Globus pallidus (tissue), 1 donor: ENCODE measurements around the gene GPATCH4.
A peak's percentile ranks its signal among the peaks of the same experiment; 100 is the strongest.
"Not testable (repeated sequence)": the region's sequence is repeated elsewhere in the genome, so short reads cannot be mapped to it uniquely, and the experiment has no call there.

ENCODE experiments used
- DNase-seq: peaks from one replicate; pipeline ENCODE4 v3.0.0-alpha.2; 2015; ENCODE audit warnings: low spot score

Gene GPATCH4

DNA sequence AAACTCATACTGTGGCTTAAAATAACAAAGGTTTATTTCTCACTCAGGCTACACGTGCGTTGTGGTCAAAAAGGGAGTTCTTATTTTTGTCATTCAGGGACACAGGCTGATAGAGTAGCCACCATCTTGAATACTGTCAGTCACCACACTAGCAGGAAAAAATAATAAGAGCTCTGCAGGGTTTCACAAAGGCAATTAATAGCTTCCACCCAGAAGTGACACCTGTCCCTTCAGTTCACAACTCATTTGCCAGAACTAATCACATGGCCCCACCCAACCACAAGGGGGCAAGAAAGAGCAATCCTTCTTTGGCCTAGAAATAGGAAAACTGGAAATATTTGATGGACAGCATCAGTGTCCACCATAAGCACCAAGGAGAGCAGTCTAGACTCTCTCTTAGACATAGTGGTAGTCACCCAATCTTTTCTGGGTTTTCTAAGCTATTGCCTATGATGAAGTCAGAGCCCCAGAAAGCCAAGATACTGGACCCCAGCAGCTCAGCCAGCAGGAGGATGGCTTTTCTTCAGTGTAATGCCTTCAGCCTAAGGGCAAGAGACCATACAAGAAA is 26.1 kb upstream of the GPATCH4 start:
- DNase-seq, result peak; percentile 57

DNA sequence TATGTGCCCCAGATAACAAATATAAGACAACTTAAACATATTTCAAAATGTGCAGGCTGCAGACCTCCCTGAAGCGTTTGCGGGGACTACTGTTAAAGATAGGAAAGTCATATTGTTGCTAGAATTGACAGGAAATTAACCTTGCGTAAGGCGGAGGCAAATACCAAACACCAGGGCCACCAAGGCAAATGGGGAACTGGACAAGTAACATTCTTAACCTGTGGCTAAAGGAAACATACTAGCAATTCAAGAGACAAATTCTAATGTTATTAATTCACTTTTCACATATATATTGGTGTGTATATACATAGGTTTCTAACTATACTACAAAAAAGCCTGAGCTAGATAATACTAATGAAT is 24.8 kb upstream of the GPATCH4 start:
- DNase-seq, result no peak

DNA sequence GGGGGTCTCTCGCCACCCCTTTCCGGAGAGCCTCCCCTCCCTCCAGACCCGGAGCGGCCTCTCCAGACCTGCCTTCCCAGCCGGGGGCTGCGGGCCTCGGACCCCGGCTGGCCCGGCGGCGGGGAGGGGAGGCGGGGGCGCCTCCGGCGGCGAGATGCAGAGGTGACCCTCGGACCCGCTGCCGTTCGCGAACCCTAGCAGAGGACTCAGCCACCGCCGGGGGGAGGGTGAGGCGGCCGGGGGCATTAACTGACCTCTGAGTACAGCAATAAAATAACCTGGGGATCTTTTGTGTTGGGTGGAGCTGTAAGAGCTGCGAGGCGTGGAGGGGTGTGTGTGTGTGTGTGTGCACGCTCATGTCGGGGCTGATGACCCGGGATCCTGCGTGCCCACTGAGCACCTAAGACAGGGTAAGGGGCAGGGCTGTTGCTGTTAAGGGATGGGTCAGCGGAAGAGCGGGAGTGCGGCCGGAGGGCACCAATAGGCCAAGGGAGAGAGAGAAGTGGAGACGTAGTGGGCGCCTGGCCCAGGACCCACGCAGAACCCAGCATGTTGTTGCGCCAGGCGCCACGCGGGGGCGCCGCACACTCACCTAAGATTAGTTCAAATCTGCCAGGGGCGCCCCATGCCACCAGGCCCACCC is 24.3 kb upstream of the GPATCH4 start:
- peak; percentile 68 for DNase-seq

DNA sequence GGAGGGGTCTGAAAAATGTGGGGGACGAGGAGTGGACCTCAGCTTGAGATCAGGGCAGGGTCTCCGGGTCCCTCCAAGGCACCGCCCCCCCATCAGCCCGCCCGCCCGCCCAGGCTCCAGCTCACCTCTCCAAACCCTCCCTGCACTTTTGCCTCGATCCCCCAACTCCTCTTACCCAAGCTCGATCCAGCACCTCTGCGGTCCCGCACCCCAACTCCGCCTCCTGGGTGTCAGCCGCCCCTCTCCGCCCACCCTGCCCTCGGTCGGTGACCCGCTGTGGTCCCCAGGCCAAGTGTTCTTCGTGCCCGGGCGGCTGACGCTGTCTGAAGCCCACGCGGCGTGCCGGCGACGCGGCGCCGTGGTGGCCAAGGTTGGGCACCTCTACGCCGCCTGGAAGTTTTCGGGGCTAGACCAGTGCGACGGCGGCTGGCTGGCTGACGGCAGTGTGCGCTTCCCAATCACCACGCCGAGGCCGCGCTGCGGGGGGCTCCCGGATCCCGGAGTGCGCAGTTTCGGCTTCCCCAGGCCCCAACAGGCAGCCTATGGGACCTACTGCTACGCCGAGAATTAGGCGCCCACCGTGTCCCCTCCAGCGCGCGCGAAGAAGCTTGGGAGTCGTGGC is 23.6 kb upstream of the GPATCH4 start:
- no peak for DNase-seq

DNA sequence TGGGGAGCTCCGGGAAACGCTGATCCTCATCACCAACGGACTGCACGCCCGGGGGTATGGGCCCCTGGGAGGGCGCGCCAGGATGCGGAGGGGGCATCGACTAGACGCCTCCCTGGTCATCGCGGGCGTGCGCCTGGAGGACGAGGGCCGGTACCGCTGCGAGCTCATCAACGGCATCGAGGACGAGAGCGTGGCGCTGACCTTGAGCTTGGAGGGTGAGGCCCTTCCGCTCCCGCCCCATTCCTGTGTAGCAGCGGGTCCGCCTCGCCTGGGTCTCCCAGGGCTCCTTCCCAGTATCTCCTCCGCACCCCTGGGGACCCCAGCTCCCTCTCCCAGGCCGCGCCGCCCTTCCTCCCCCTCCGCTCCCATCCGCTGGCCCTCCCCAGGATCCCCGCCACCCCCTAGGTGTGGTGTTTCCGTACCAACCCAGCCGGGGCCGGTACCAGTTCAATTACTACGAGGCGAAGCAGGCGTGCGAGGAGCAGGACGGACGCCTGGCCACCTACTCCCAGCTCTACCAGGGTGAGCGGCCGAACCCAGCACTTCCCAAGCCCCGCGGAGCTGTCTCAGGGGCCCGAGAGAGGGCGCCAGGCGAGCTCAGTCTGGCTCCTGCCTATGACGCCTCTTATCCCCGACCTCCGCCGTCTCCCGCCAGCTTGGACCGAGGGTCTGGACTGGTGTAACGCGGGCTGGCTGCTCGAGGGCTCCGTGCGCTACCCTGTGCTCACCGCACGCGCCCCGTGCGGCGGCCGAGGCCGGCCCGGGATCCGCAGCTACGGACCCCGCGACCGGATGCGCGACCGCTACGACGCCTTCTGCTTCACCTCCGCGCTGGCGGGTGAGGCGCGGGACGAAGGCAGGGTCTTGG is 22.9 kb upstream of the GPATCH4 start:
- no peak for DNase-seq

DNA sequence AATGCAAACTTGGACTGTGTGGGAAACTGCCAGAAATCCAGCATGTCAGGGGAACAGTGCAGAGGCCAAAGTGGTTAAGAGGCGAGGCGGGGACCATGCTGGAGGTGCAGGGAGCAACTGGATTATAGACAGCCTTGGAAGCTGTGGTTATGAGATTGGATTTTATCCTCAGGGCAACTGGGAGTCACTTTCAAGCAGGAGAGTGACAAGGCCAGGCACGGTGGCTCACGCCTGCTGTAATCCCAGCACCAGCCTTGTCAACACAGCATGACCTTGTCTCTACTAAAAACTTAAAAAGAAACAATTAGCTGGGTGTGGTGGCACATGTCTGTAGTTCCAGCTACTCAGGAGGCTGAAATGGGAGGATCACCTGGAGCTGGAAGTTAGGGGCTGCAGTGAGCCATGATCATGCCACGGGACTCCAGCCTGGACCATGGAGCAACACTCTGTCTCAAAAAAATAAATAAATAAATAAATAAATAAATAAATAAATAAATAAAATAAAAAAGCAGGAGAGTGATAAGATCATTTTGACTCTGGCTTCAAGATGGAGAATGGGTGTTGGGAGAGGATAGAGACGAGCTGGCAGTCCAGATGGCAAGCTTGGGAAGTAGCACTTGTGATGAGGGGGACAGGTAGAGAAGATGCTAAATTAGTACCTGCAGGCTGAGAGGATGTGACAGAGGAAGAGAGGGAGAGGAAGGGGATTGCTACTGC is 21.5 kb upstream of the GPATCH4 start:
- no peak for DNase-seq

DNA sequence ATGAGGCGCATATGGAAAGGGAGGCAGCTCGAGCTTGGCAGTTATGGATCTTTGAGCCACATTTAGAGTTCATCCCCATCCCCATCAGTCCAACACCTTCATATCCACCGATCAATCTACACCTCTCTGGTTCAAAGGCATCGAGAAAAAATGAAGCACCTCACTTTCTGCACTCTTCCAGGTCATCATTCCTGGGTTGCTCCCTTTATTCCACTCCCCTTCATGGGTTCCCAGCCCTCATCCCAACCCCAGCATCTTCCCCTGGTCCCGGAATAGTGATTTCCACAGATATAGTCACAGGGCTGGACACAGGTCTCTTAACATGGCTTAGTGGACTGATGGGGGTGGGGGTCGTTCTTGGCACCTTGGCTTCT is 18.3 kb upstream of the GPATCH4 start:
- DNase-seq, result no peak

DNA sequence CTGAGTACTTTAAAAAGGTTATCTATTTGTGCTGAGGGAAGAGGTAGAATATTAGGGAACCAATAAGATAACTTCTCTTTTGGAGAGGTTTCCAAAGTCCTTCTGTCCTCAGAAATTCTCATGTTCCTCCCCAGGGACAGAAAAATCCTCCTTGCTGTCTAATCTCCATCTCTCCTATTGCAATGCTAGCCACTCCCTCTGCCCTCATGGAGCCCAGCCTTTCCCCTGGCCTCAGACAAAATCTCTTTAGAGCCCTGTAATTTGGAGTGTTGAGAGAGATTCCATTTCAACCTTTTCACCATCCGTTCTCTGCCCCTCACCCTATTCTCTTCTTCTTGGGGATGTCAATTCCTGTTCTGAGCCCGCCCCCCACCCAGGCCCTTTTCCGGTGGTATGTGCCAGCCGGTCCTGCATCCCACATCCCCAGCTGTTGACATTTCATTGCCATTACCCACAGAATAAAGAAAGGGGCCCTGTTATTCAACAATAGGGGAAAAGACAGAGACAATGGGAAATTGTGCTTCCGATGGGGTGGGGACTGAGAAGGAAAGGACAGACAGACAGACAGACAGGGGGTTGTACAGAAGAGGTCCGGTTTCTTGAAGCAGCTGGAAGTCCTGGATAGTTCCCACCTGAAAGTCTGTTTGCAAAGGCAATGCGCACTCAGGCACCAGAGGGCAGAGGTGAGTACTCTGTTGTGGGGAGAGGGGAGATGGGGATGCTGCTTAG is 17.7 kb upstream of the GPATCH4 start, which contains the start of gene HAPLN2:
TSS of gene HAPLN2 (plus strand) at position 563 of the 729 bp plus-strand sequence. CDS start 4,076 bp downstream, outside the sequence.
- DNase-seq, result peak; percentile 88

DNA sequence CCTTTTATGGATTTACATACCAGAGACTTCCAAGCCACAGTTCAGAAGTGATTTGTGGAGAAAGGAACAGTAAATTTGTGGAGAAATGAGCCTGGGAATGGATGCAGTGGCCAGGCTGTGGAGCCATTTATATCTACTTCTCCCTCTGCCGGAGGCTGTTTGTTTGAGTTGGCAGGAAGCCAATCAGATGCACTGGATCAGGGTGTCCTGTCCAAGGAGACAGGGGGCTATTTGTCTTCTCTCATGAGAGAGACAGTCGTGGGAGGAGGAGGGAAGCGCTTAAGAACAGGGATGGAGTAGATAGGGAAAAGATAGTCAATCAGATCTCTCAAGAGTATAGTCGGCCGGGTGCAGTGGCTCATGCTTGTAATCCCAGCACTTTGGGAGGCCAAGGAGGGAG is 15.2 kb upstream of the GPATCH4 start:
- DNase-seq, result peak; percentile 90

DNA sequence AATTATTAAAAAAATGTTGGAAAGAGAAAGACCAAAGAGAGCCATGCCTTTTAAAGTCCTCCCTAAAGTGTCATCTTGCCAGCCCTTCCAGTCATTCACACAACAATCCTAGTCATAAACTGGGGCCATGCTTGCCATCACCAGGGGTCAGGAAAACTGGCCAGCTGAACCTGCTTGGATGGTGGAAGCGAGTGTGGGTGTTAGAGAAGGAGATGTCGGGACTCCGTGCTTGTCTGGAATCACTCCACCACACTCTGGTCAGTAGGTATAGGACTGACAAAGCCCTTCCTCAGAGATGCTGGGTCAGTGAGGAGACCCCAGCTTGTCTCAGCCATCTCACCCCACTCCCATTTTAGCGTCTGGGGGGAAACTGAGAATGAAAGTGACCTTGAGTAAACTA is 14.7 kb upstream of the GPATCH4 start:
- peak; percentile 57 for DNase-seq

DNA sequence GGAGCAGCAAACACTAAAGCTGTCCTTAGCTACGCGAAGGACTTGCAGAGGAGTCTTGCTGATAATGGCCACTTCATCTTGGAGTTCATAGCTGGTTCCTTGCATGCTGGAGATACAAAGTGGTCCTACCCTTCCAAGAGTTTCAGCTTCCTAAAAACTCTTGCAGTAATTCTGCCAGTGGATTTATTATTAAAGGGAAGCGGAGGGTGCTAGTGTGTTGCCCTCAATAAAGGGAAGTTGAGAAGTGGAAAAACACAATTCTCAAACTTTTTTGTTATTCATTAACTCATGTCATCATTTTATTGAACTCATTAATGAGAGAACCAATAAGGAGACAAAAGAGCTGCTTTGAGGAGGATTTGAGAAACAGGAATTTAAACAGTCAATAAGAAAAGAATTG is 11.4 kb upstream of the GPATCH4 start:
- DNase-seq, result no peak

DNA sequence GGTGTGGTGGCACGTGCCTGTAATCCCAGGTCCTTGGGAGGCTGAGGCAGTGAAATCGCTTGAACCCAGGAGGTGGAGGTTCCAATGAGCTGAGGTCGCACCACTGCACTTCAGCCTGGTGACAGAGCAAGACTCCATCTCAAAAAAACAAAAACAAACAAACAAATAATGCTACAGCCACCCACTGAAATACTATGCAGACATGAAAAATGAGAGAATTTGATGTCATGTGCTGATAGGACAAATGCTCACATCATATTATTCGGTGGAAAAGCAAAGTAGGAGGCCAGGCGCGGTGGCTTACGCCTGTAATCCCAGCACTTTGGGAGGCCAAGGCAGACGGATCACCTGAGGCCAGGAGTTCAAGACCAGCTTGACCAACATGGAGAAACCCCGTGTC is 8.8 kb upstream of the GPATCH4 start:
- not testable (repeated sequence) for DNase-seq

DNA sequence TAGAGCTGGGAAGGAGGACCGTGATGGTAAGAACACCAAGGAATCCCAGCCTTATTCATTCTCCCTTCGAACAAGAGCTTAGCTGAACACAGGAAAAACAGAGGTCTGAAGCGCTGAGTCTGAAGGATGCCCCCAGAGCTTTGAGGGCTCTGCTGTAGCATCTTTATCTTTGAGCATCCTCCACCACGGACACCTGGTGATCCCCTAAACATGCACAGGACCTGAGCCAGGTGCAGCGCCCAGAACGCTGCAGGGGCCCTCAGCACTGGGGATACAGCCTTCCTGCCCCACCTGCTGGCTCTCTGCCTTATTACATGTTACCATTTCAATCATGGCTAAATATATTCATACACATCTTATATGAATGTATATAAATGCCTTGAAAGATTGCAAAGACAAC is 7.7 kb upstream of the GPATCH4 start:
- no peak for DNase-seq

DNA sequence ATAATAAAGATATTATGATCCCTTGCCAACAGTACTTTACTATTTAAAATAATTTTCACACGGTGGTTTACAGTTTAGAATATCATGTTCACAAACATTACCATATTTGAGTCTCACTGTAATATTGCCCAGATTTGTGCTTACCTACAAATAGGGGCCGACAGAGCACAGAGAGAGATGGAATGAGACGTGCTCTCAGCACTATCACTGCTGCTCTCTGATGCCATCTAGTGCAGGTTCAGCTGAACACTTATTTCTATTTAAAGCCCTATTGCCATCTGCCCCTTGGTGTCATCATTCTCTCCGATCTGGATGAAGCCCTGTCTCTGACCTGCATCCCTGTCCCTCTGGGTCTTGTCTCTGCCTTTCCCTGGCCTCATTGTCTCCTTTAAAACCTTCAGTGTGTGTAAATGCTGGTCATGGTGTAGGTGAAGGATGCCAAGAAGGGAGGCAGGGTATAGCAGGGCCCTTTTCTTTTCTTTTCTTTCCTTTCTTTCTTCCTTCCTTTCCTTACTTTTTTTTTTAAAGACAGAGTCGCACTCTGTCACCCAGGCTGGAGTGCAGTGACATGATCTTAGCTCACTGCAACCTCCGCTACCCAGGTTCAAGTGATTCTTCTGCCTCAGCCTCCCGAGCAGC is 6.9 kb upstream of the GPATCH4 start:
- peak; percentile 87 for DNase-seq

DNA sequence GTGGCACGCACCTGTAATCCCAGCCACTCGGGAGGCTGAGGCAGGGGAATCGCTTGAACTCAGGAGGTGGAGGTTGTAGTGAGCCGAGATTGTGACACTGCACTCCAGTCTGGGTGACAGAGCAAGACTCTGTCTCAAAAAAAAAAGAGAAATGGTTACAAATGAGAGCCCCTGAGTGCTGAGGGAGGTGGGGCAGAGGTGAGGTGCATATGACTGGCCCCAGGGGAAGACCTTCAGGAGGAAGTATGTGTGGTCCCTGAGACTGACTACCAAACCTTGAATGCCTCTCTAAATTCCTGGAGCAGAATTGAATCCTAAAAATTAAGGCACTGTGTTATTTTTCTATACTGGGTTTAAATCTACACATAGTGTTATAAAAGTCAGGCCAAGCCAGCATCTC is 6.1 kb upstream of the GPATCH4 start:
- not testable (repeated sequence) for DNase-seq

DNA sequence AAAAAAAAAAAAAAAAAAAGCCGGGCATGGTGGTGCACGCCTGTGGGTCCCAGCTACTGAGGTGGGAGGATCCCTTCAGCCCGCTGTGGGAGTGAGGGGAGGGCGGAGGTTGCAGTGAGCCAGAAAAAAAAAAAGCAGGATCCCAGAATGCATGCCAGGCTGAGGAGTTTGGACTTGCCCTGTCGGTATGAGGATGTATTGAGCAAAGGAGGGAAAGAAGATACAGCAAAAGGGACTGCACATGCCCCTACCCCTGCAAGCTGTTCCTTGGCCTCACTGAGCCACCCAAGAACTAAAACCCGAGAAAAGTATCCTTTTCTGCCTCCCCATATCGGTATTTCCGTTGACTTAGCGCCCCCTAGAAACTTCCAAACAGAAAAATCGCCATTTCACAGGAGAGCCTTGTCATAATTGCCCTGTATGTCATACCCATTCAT is 1.3 kb upstream of the GPATCH4 start:
- DNase-seq, result no peak

DNA sequence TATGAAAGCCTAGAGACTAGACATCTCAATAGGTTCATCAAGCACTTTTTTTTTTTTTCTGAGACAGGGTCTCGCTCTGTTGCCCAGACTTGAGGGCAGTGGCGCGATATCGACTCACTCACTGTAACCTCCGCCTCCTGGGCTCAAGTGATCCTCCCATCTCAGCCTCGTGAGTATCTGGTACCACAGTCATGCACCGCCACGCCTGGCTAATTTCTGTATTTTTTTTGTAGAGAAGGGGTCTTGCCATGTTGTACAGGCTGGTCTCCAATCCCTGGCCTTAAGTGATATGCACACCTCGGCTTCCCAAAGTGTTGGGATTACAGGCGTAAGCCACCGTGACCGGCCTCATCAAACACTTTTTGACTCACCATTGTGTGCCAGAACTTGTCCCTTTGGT is 613 bp upstream of the GPATCH4 start:
- DNase-seq, result no peak

DNA sequence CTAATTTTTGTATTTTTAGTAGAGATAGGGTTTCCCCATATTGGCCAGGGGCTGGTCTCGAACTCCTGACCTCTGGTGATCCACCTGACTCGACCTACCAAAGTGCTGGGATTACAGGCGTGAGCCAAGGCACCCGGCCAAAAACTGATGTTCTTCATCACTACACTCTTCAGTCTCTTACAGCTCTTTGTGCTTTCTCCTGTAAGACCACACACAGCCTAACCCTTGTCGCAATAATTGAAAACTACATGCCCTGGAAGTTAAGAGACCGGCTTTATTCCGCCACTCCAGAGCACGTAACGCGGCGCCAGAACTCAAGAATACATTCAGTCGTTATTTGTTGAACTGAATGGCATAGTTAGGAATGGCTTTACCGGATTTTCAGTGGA is 552 bp downstream of the GPATCH4 start:
- no peak for DNase-seq

DNA sequence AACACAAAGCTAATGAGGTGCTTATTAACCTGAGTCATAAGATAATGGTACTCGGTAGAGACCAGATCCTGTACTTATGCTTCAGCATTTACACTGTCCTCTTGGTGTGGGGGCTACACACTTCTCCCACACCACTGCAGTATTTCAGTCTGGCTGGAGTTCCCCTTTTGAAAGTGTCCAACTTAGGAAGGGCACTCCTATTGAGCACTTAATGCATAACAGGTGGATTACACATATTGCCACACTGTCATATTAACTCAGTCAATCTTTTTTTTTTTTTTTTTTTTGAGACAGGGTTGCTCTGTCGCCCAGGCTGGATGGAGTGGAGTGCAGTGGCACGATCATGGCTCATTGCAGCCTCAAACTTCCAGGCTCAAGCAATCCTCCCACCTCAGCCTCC is 1.5 kb downstream of the GPATCH4 start:
- no peak for DNase-seq

DNA sequence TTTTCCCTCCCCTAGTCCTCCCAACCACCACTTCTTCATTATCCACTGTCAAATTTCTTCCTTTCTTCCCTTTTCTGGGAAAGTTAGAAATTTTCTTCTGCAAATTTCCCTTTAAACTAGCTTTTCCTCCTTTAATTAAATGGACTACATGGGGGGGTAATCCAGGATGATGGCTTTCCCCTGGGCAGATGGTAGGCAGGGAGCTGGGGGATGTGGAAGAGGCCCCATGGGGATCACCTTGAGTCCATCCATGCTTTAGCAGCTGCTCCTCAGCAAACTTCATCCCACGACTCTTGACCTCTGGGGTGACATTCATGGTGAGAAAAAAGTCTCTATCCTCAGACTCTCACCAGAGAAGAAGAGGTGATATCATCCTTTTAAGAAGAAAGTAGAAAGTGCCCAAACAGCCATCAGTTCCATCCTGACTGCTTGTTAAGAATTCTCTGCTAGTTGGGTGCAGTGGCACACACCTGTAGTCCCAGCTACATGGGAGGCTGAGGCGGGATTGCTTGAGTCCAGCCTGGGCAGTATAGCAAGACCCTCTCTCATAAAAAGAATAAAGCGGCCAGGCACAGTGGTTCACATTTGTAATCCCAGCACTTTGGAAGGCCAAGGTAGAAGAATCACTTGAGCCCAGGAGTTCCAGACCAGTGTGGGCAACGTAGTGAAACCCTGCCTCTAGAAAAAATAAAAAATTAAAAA is 2.4 kb downstream of the GPATCH4 start:
- DNase-seq, result no peak
